A549 (cell line): ENCODE measurements around the gene TENM3. TPM values are rescaled to one million over a fixed set of nuclear protein-coding genes. Genes with fewer than 3 reads are reported as not detected.

Source experiments
- ATAC-seq, 2 experiments: fragments of 200-7000 bp in 1 of 2; fragments of >200 bp in 1 of 2; cut with Nextera tagmentation in 1 of 2; cut with Tn5 transposase in 1 of 2; 3 replicates each; pipeline versions ENCODE4 v1.8.0 to v1.9.1; 2018 to 2020; ENCODE audit warnings: mild to moderate bottlenecking in 1 of 2, moderate library complexity in 1 of 2
- CTCF ChIA-PET: fragments of 300-600 bp; sonication (Branson Sonifier 250); formaldehyde crosslinking; extraction: SDS; loops from one replicate; lab custom pipeline; 2021; ENCODE audit warnings: antibody characterized with exemption, inconsistent platforms; lab: Yijun Ruan, JAX
- POLR2A ChIA-PET: fragments of 350-600 bp; formaldehyde crosslinking; extraction: SDS; loops from one replicate; lab custom pipeline; 2021; ENCODE audit warnings: antibody characterized with exemption, inconsistent platforms; lab: Yijun Ruan, JAX
- DNase-seq, 2 experiments: peaks; one replicate each; pipeline versions ENCODE4 v3.0.0 to v3.0.0-alpha.2; 2011 to 2016; ENCODE audit warnings: low read depth in 1 of 2, low spot score in 1 of 2
- FAIRE-seq: peaks from 2 replicates; lab custom pipeline; 2011; peaks lifted over from hg19 to GRCh38; lab: Jason Lieb, UNC
- H3K27ac ChIP-seq, 2 experiments: fragments of >200 bp; sonication (Bioruptor Twin); formaldehyde crosslinking; 3 replicates each; pipeline ENCODE4 v1.5.1; 2016 to 2017
- H3K4me1 ChIP-seq: fragments of >200 bp; sonication (Bioruptor Twin); formaldehyde crosslinking; 3 replicates; pipeline ENCODE4 v1.6.1; 2016
- H3K4me2 ChIP-seq: fragments of >200 bp; sonication (Bioruptor Twin); formaldehyde crosslinking; 3 replicates; pipeline ENCODE4 v1.6.1; 2016
- H3K4me3 ChIP-seq: fragments of >200 bp; sonication (Bioruptor Twin); formaldehyde crosslinking; 3 replicates; pipeline ENCODE4 v1.5.1; 2016
- H3K9me3 ChIP-seq: fragments of >200 bp; sonication (Bioruptor Twin); formaldehyde crosslinking; 3 replicates; pipeline ENCODE4 v1.6.1; 2016
- CEBPB ChIP-seq, 2 experiments: fragments of >200 bp in 1 of 2; sonication (Bioruptor Twin) in 1 of 2; formaldehyde crosslinking in 1 of 2; IDR thresholded peaks; 2 replicates each; pipeline ENCODE4 v1.6.1; 2012 to 2016
- EHF ChIP-seq: fragments of 250-450 bp; sonication (Bioruptor Pico); IDR thresholded peaks from 2 replicates; pipeline ENCODE4 v1.5.0; 2020; ENCODE audit warnings: mild to moderate bottlenecking
- EP300 ChIP-seq, 2 experiments: fragments of >200 bp; sonication (Bioruptor Twin); formaldehyde crosslinking; IDR thresholded peaks; 2 replicates in 1 of 2; 3 replicates in 1 of 2; pipeline ENCODE4 v1.6.1; 2016 to 2017
- ESRRA ChIP-seq: fragments of 150-350 bp; IDR thresholded peaks from 2 replicates; pipeline ENCODE4 v1.6.1; 2014; ENCODE audit warnings: mild to moderate bottlenecking, low read length, borderline replicate concordance
- FOSL2 ChIP-seq, 2 experiments: fragments of 450-650 bp in 1 of 2; fragments of >200 bp in 1 of 2; sonication (Bioruptor Twin) in 1 of 2; formaldehyde crosslinking; IDR thresholded peaks; 2 replicates each; pipeline versions ENCODE4 v1.5.0 to v1.6.1; 2016 to 2020; ENCODE audit warnings: mild to moderate bottlenecking in 1 of 2, moderate library complexity in 1 of 2
- HDAC2 ChIP-seq: fragments of 200-600 bp; sonication (generic); IDR thresholded peaks from 2 replicates; pipeline ENCODE4 v1.6.1; 2016
- HEYL ChIP-seq: fragments of 250-450 bp; sonication (Bioruptor Pico); IDR thresholded peaks from 2 replicates; pipeline ENCODE4 v1.8.0; 2021; ENCODE audit warnings: mild to moderate bottlenecking, moderate library complexity
- HOXA7 ChIP-seq: fragments of 250-450 bp; sonication (Bioruptor Pico); IDR thresholded peaks from 2 replicates; pipeline ENCODE4 v1.5.0; 2020; ENCODE audit warnings: mild to moderate bottlenecking, moderate library complexity
- HOXB13 ChIP-seq: fragments of 250-450 bp; sonication (Bioruptor Pico); IDR thresholded peaks from 2 replicates; pipeline ENCODE4 v1.5.0; 2020; ENCODE audit warnings: low read depth, mild to moderate bottlenecking, moderate library complexity
- HOXB5 ChIP-seq: fragments of 250-450 bp; sonication (Bioruptor Pico); IDR thresholded peaks from 2 replicates; pipeline ENCODE4 v1.5.0; 2020; ENCODE audit warnings: mild to moderate bottlenecking, moderate library complexity
- JUN ChIP-seq, 2 experiments: fragments of >200 bp; sonication (Bioruptor Twin); formaldehyde crosslinking; IDR thresholded peaks; 2 replicates in 1 of 2; 3 replicates in 1 of 2; pipeline ENCODE4 v1.6.1; 2016 to 2017
- KDM5A ChIP-seq: fragments of 200-600 bp; sonication (generic); IDR thresholded peaks from 2 replicates; pipeline ENCODE4 v1.6.1; 2016; ENCODE audit warnings: antibody characterized with exemption, mild to moderate bottlenecking
- MAFK ChIP-seq: fragments of 450-650 bp; IDR thresholded peaks from 2 replicates; pipeline ENCODE4 v1.6.1; 2014; ENCODE audit not compliant: partially characterized antibody
- MAZ ChIP-seq: fragments of 150-350 bp; IDR thresholded peaks from 2 replicates; pipeline ENCODE4 v1.6.1; 2014; ENCODE audit warnings: antibody characterized with exemption, low read depth, low read length, borderline replicate concordance
- NPAS2 ChIP-seq: fragments of 250-450 bp; sonication (Bioruptor Pico); IDR thresholded peaks from 2 replicates; pipeline ENCODE4 v1.8.0; 2022; ENCODE audit warnings: mild to moderate bottlenecking, moderate library complexity, borderline replicate concordance
- POLR2AphosphoS2 ChIP-seq: conservative IDR thresholded peaks from 2 replicates; pipeline ENCODE4 v1.6.1; 2012; ENCODE audit warnings: low read length, improper control_type of control experiment, inconsistent platforms
- RAD21 ChIP-seq, 2 experiments: fragments of >200 bp in 1 of 2; sonication (Bioruptor Twin) in 1 of 2; formaldehyde crosslinking in 1 of 2; IDR thresholded peaks in 1 of 2; conservative IDR thresholded peaks in 1 of 2; 2 replicates in 1 of 2; 3 replicates in 1 of 2; pipeline ENCODE4 v1.6.1; 2012 to 2018; ENCODE audit warnings: inconsistent platforms in 1 of 2
- REST ChIP-seq: fragments of 200-600 bp; sonication (generic); IDR thresholded peaks from 2 replicates; pipeline ENCODE4 v1.6.1; 2016; ENCODE audit warnings: antibody characterized with exemption, mild to moderate bottlenecking, moderate library complexity
- SMC3 ChIP-seq: fragments of >200 bp; sonication (Bioruptor Twin); formaldehyde crosslinking; IDR thresholded peaks from 3 replicates; pipeline ENCODE4 v1.6.1; 2018; ENCODE audit warnings: inconsistent platforms
- SREBF2 ChIP-seq: fragments of 450-650 bp; IDR thresholded peaks from 2 replicates; pipeline ENCODE4 v1.6.1; 2014; ENCODE audit warnings: mild to moderate bottlenecking, moderate library complexity
- ZSCAN20 ChIP-seq: fragments of 250-450 bp; sonication (Bioruptor Pico); IDR thresholded peaks from 2 replicates; pipeline ENCODE4 v1.8.0; 2022; ENCODE audit warnings: mild to moderate bottlenecking, moderate library complexity
- WGBS: methylation state at CpG from one replicate; pipeline ENCODE4 v1.1.6; 2017; ENCODE audit errors: missing lambda C conversion rate; 5-methylcytosine and 5-hydroxymethylcytosine counted together
- polyA plus RNA-seq, 4 experiments: library from polyadenylated mRNA; depleted of rRNA in 3 of 4; stranded (reverse); fragments of >200 nt; fragmentation: RNase III in 1 of 4; extraction: RNeasy Plus Mini Kit Qiagen cat#74134 plus additional on column Dnase treatment in 1 of 4; gene quantifications; 2 replicates in 3 of 4; 3 replicates in 1 of 4; pipeline ENCODE4 v1.2.3, GENCODE V29; 2011 to 2017
- TF ChIP-seq, protein P1 (sequence below): IDR thresholded peaks from 2 replicates; pipeline ENCODE4 v1.6.1; 2012
- TF ChIP-seq, protein P2 (sequence below): IDR thresholded peaks from 2 replicates; pipeline ENCODE4 v1.6.1; 2012; ENCODE audit warnings: low read depth, borderline replicate concordance

Gene TENM3
- polyA plus RNA-seq, 2 of the 4 experiments (the other 2 are of a cell fraction): 2.4 to 7.3 TPM

DNA sequence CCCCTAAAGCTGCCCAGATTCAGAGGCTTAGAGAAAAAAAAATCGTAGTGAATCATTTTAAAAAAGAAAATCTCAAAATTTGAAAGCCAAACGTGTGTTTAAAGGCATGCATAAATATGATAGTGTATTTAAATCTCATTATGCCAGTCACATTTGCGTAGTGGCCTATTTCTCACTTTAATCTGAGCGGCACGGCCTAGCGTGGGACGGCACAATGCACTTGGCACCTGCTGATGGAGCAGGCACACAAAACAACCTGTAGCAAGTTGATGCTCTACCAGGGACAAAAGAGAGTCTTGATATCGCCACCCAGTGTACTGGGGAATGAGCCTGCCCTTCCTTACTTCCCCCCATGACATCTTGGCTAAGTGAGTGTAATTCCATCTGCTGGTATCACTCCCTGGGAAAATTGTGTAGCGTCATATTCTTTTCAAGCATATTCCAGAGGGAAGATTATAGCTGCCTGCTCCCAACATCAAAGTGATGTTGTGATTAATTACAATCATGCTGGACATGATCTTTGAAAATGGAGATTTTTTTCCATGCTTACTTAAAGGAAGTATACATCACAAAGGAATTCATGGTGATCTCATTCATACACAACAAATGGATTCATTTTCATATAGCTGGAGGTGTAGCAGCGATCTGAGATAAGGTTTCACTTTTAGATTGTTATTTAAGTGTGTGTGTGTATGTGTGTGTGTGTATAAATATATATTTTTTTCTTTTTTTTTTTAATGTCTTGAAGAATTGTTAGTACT lies 535.2 kb downstream of the TENM3 start:
- H3K4me3 ChIP-seq: no peak overlapping the region
- ChIA-PET CTCF (no interaction called here), POLR2A (no interaction called here)
- no peaks in the 10 kb centered on the region for H3K9me3 ChIP-seq
- no peak for FAIRE-seq
- no peak overlapping the region; the same call in 2 of the 3 replicates for H3K4me2 ChIP-seq
- no peak for DNase-seq
- TF ChIP-seq CEBPB (IDR thresholded peaks at IDR 0.05): no peak
- TF ChIP-seq, protein P1, sequence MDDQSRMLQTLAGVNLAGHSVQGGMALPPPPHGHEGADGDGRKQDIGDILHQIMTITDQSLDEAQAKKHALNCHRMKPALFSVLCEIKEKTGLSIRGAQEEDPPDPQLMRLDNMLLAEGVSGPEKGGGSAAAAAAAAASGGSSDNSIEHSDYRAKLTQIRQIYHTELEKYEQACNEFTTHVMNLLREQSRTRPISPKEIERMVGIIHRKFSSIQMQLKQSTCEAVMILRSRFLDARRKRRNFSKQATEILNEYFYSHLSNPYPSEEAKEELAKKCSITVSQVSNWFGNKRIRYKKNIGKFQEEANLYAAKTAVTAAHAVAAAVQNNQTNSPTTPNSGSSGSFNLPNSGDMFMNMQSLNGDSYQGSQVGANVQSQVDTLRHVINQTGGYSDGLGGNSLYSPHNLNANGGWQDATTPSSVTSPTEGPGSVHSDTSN: no peak
- TF ChIP-seq JUN (IDR thresholded peaks at IDR 0.05): no peak
- TF ChIP-seq HEYL: no peak
- no peak for TF ChIP-seq RAD21 (conservative IDR thresholded peaks at IDR 0.05 in 1 of 2, IDR thresholded peaks at IDR 0.05 in 1 of 2)
- no peak for TF ChIP-seq KDM5A
- TF ChIP-seq, protein P2, sequence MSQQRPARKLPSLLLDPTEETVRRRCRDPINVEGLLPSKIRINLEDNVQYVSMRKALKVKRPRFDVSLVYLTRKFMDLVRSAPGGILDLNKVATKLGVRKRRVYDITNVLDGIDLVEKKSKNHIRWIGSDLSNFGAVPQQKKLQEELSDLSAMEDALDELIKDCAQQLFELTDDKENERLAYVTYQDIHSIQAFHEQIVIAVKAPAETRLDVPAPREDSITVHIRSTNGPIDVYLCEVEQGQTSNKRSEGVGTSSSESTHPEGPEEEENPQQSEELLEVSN: no peak
- no peak for TF ChIP-seq HDAC2
- no peak for TF ChIP-seq HOXB5 (CRISPR knock-in tag)
- no peak for TF ChIP-seq NPAS2
- no peak for TF ChIP-seq POLR2AphosphoS2
- no peak for TF ChIP-seq SMC3
- no peak for TF ChIP-seq SREBF2
- H3K27ac ChIP-seq: no peak overlapping the region
- H3K4me1 ChIP-seq: no peaks in the 10 kb centered on the region
- WGBS: 47% methylated on average over 9 of the region's 10 CpGs
- no peak for ATAC-seq

GRCh38 chr4:182786991-182787390 lies 543.8 kb downstream of the TENM3 start:
- Histone ChIP-seq H3K4me2 (no peak overlapping the region), H3K27ac (no peak overlapping the region), H3K4me3 (no peak overlapping the region), H3K9me3 (no peaks in the 10 kb centered on the region), H3K4me1 (no peaks in the 10 kb centered on the region)
- TF ChIP-seq KDM5A: no peak
- TF ChIP-seq RAD21 (conservative IDR thresholded peaks at IDR 0.05 in 1 of 2, IDR thresholded peaks at IDR 0.05 in 1 of 2): no peak
- no peak for TF ChIP-seq HDAC2
- no peak for TF ChIP-seq HOXB13
- TF ChIP-seq ESRRA: no peak
- TF ChIP-seq EHF (CRISPR knock-in tag): no peak
- no peak for TF ChIP-seq HOXB5 (CRISPR knock-in tag)
- TF ChIP-seq MAZ: no peak
- no peak for TF ChIP-seq ZSCAN20 (CRISPR knock-in tag)
- TF ChIP-seq EP300 (IDR thresholded peaks at IDR 0.05): no peak
- TF ChIP-seq, protein P1: no peak
- TF ChIP-seq REST: no peak
- TF ChIP-seq FOSL2 (IDR thresholded peaks at IDR 0.05): no peak
- TF ChIP-seq FOSL2 (CRISPR knock-in tag; IDR thresholded peaks at IDR 0.05): no peak
- TF ChIP-seq MAFK: no peak
- no peak for TF ChIP-seq HOXA7
- no peak for TF ChIP-seq SMC3
- WGBS: 62% methylated on average over 6 of the region's 6 CpGs
- ATAC-seq: no peak
- no peak for FAIRE-seq
- DNase-seq: no peak
- CTCF ChIA-PET: no interaction called here
- POLR2A ChIA-PET: no interaction called here
